GM12801 (cell line): Measurements from ENCODE around the gene ZNF524.

ENCODE experiments used
- CTCF ChIP-seq: IDR thresholded peaks from one replicate; pipeline ENCODE4 v1.5.1; 2011; ENCODE audit warnings: control low read depth; ENCODE audit not compliant: insufficient read length; ENCODE audit errors: extremely low read depth

The ZNF524 gene

GRCh38 chr19:55638864-55639359 lies 38.8 kb downstream of the ZNF524 start:
- TF ChIP-seq CTCF: no peak

GRCh38 chr19:55640043-55640576 lies 40.0 kb downstream of the ZNF524 start:
- TF ChIP-seq CTCF: no peak

- no peak for TF ChIP-seq CTCF
These were observed 40.7 kb downstream of the ZNF524 start, which contains the start of gene ZNF580 for GRCh38 chr19:55640577-55641425. Gene ZNF580, plus strand, starts transcription at chr19:55641002. Its CDS starts 1,507 bp downstream, at chr19:55642509.

- no peak for TF ChIP-seq CTCF
These were observed 41.5 kb downstream of the ZNF524 start for GRCh38 chr19:55641426-55642152.

- no peak for TF ChIP-seq CTCF
These were observed 42.3 kb downstream of the ZNF524 start for GRCh38 chr19:55642153-55643002.

GRCh38 chr19:55643003-55643886 lies 43.2 kb downstream of the ZNF524 start, which contains the start of gene ZNF581:
Gene ZNF581, plus strand, starts transcription at chr19:55643649. Its CDS starts 923 bp downstream, at chr19:55644572.
- TF ChIP-seq CTCF: no peak
